Stimulated activated CD8-positive, alpha-beta memory T cell treated with anti-CD3 and anti-CD28 coated beads, Interleukin-15, amount 100 ng/mL, for 48 hours (primary cell): ENCODE results near the gene SCFD2.

Experiments used
- DNase-seq, 2 donors: peaks; one replicate each; pipeline ENCODE4 v3.0.0-alpha.2; 2020; ENCODE audit warnings: low read depth in 2 of 2

Gene SCFD2

GRCh38 chr4:52957220-52957686 lies 408.6 kb downstream of the SCFD2 start:
- no peak for DNase-seq

GRCh38 chr4:52956691-52957090 lies 409.2 kb downstream of the SCFD2 start:
- no peak for DNase-seq

GRCh38 chr4:52954560-52955170 lies 411.2 kb downstream of the SCFD2 start:
- DNase-seq = no peak

GRCh38 chr4:52952540-52952939 lies 413.3 kb downstream of the SCFD2 start:
- DNase-seq = no peak

- no peak for DNase-seq
These were observed 414.8 kb downstream of the SCFD2 start for GRCh38 chr4:52951016-52951415.

- DNase-seq = no peak
These were observed 415.6 kb downstream of the SCFD2 start for GRCh38 chr4:52950226-52950625.

GRCh38 chr4:52949336-52949735 lies 416.5 kb downstream of the SCFD2 start:
- no peak for DNase-seq

- no peak for DNase-seq
These were observed 417.8 kb downstream of the SCFD2 start for GRCh38 chr4:52948057-52948423.

- no peak for DNase-seq
These were observed 418.3 kb downstream of the SCFD2 start for GRCh38 chr4:52947401-52948056.

- DNase-seq = no peak
These were observed 419.0 kb downstream of the SCFD2 start for GRCh38 chr4:52946855-52947254.

- DNase-seq = no peak
These were observed 419.9 kb downstream of the SCFD2 start for GRCh38 chr4:52945982-52946381.

GRCh38 chr4:52945326-52945898 lies 420.4 kb downstream of the SCFD2 start:
- no peak for DNase-seq

- DNase-seq = no peak
These were observed 422.2 kb downstream of the SCFD2 start for GRCh38 chr4:52943677-52944076.

GRCh38 chr4:52942936-52943335 lies 422.9 kb downstream of the SCFD2 start:
- no peak for DNase-seq

- no peak for DNase-seq
These were observed 424.4 kb downstream of the SCFD2 start for GRCh38 chr4:52941450-52941849.

- DNase-seq = no peak
These were observed 426.1 kb downstream of the SCFD2 start for GRCh38 chr4:52939739-52940138.

GRCh38 chr4:52939325-52939724 lies 426.5 kb downstream of the SCFD2 start:
- DNase-seq = no peak

GRCh38 chr4:52937829-52938228 lies 428.0 kb downstream of the SCFD2 start:
- DNase-seq = no peak

- DNase-seq = no peak
These were observed 429.1 kb downstream of the SCFD2 start for GRCh38 chr4:52936729-52937128.

GRCh38 chr4:52935317-52935716 lies 430.5 kb downstream of the SCFD2 start:
- no peak for DNase-seq

GRCh38 chr4:52933738-52934137 lies 432.1 kb downstream of the SCFD2 start:
- no peak for DNase-seq

- no peak for DNase-seq
These were observed 433.0 kb downstream of the SCFD2 start for GRCh38 chr4:52932591-52933470.
